Stomach (tissue), 4 donors: ENCODE measurements around the gene COL6A3.

Experiments used
- CTCF ChIP-seq, 7 experiments: fragments of 450-650 bp in 4 of 7; fragments of 200-600 bp in 3 of 7; sonication (generic) in 3 of 7; IDR thresholded peaks; one replicate each; pipeline ENCODE4 v1.5.1; 2016 to 2019; ENCODE audit warnings: antibody characterized with exemption in 7 of 7, control low read depth in 2 of 7, mild to moderate bottlenecking in 1 of 7
- EP300 ChIP-seq: sonication (generic); formaldehyde crosslinking; IDR thresholded peaks from one replicate; pipeline ENCODE4 v1.6.1; 2017; ENCODE audit warnings: antibody characterized with exemption
- POLR2A ChIP-seq, 4 donors: fragments of 450-650 bp; IDR thresholded peaks; one replicate each; pipeline ENCODE4 v1.6.1; 2016; ENCODE audit warnings: antibody characterized with exemption in 4 of 4, control low read depth in 2 of 4, mild to moderate bottlenecking in 1 of 4, moderate library complexity in 1 of 4
- POLR2AphosphoS5 ChIP-seq, 3 donors: sonication (generic); formaldehyde crosslinking; IDR thresholded peaks; one replicate each; pipeline ENCODE4 v1.6.1; 2016; ENCODE audit warnings: antibody characterized with exemption in 3 of 3

- TF ChIP-seq POLR2AphosphoS5 (IDR thresholded peaks at IDR 0.05) (peak; percentile 86 to 97 (median 90)), POLR2A (IDR thresholded peaks at IDR 0.05) (no peak), CTCF (IDR thresholded peaks at IDR 0.05) (peak in 3 of 7 experiments; percentile 31 to 35 (median 33)), EP300 (peak; percentile 78)
These were observed 98.7 kb downstream of the COL6A3 start for GRCh38 chr2:237315170-237315828.
